Panc1 (cell line): ENCODE data around the gene HFE. TPM values are rescaled to one million over a fixed set of nuclear protein-coding genes. Genes with fewer than 3 reads are reported as not detected.
A peak's percentile ranks its signal among the peaks of the same experiment; 100 is the strongest.

Source experiments
- ATAC-seq: fragments of 200-7000 bp; cut with Tn5 transposase; 2 replicates; pipeline ENCODE4 v1.9.1; 2020; ENCODE audit warnings: mild to moderate bottlenecking, moderate library complexity
- BruUV-seq: library from RNA; stranded (reverse); fragments of 400-500 nt; replicated peaks from 2 replicates; lab custom pipeline; 2021; lab: Mats Ljungman, UMichigan
- CTCF ChIA-PET: fragments of 300-600 bp; sonication (Branson Sonifier 250); formaldehyde crosslinking; loops from one replicate; lab custom pipeline; 2022; ENCODE audit warnings: antibody characterized with exemption; lab: Charles Lee
- POLR2A ChIA-PET: fragments of 300-600 bp; sonication (Branson Sonifier 250); formaldehyde crosslinking; loops from one replicate; lab custom pipeline; 2022; ENCODE audit warnings: antibody characterized with exemption; lab: Charles Lee
- DNase-seq: peaks from one replicate; pipeline ENCODE4 v3.0.0-alpha.2; 2010; ENCODE audit warnings: low read depth, low spot score
- H3K27ac ChIP-seq: 2 replicates; pipeline ENCODE4 v1.5.1; 2011; ENCODE audit warnings: mild to moderate bottlenecking, low read length, inconsistent platforms
- H3K27me3 ChIP-seq: fragments of 200-500 bp; sonication (Bioruptor generic); 2 replicates; pipeline ENCODE4 v1.6.0; 2014; ENCODE audit warnings: low read length, inconsistent platforms; ENCODE audit not compliant: control insufficient read depth, insufficient read depth
- H3K36me3 ChIP-seq: fragments of 200-500 bp; sonication (Bioruptor generic); 2 replicates; pipeline ENCODE4 v1.5.1; 2014; ENCODE audit warnings: inconsistent platforms, mild to moderate bottlenecking, low read length, moderate library complexity; ENCODE audit not compliant: control insufficient read depth, insufficient read depth
- H3K4me1 ChIP-seq: 2 replicates; pipeline ENCODE4 v1.5.1; 2011; ENCODE audit warnings: inconsistent platforms, mild to moderate bottlenecking, low read length, moderate library complexity; ENCODE audit not compliant: control insufficient read depth, insufficient read depth
- H3K4me3 ChIP-seq, 2 experiments: 2 replicates each; pipeline ENCODE4 v1.5.1; 2011 to 2012; ENCODE audit warnings: low read depth in 2 of 2, low read length in 2 of 2, mild to moderate bottlenecking in 2 of 2, inconsistent platforms in 1 of 2, moderate library complexity in 1 of 2
- H3K9me3 ChIP-seq: fragments of 200-500 bp; sonication (Bioruptor generic); 2 replicates; pipeline ENCODE4 v1.5.1; 2014; ENCODE audit warnings: low read depth, mild to moderate bottlenecking, inconsistent platforms, low read length, moderate library complexity; ENCODE audit not compliant: control insufficient read depth, insufficient read depth
- POLR2AphosphoS5 ChIP-seq: IDR thresholded peaks from 2 replicates; pipeline ENCODE4 v1.6.1; 2012; ENCODE audit warnings: mild to moderate bottlenecking, low read depth, low read length, moderate library complexity
- SIN3A ChIP-seq: IDR thresholded peaks from 2 replicates; pipeline ENCODE4 v1.6.1; 2012; ENCODE audit warnings: low read depth, mild to moderate bottlenecking, low read length, moderate library complexity, borderline replicate concordance; ENCODE audit not compliant: insufficient read depth
- TCF7L2 ChIP-seq: IDR thresholded peaks from 2 replicates; pipeline ENCODE4 v1.6.1; 2011; ENCODE audit warnings: mild to moderate bottlenecking, low read depth, low read length, inconsistent platforms
- in situ Hi-C: cut with HindIII; loops from 2 replicates; pipeline ENCODE4 v1.10.0; 2016; ENCODE audit warnings: low sequenced_read_pairs, low pct_unique_long_range_greater_than_20kb
- intact Hi-C: fragments of 100-400 bp; cut with micrococcal nuclease; formaldehyde crosslinking; loops from one replicate; pipeline ENCODE4 v1.10.0; 2022; ENCODE audit not compliant: unreplicated experiment
- total RNA-seq: library from RNA; stranded (reverse); gene quantifications from one replicate; pipeline ENCODE4 v1.2.1, GENCODE V29; 2021; ENCODE audit not compliant: unreplicated experiment
- TF ChIP-seq, protein P1 (sequence below): fragments of 450-650 bp; IDR thresholded peaks from 2 replicates; pipeline ENCODE4 v1.5.1; 2017; ENCODE audit warnings: mild to moderate bottlenecking
- TF ChIP-seq, protein P2 (sequence below), 2 experiments: IDR thresholded peaks; 2 replicates each; pipeline ENCODE4 v1.6.1; 2011 to 2012; ENCODE audit warnings: low read depth in 2 of 2, control low read depth in 1 of 2, low read length in 1 of 2, mild to moderate bottlenecking in 1 of 2, moderate library complexity in 1 of 2; ENCODE audit not compliant: insufficient read depth in 1 of 2

HFE gene
- total RNA-seq, 1 experiment from 2014 or later = 12.1 TPM

DNA sequence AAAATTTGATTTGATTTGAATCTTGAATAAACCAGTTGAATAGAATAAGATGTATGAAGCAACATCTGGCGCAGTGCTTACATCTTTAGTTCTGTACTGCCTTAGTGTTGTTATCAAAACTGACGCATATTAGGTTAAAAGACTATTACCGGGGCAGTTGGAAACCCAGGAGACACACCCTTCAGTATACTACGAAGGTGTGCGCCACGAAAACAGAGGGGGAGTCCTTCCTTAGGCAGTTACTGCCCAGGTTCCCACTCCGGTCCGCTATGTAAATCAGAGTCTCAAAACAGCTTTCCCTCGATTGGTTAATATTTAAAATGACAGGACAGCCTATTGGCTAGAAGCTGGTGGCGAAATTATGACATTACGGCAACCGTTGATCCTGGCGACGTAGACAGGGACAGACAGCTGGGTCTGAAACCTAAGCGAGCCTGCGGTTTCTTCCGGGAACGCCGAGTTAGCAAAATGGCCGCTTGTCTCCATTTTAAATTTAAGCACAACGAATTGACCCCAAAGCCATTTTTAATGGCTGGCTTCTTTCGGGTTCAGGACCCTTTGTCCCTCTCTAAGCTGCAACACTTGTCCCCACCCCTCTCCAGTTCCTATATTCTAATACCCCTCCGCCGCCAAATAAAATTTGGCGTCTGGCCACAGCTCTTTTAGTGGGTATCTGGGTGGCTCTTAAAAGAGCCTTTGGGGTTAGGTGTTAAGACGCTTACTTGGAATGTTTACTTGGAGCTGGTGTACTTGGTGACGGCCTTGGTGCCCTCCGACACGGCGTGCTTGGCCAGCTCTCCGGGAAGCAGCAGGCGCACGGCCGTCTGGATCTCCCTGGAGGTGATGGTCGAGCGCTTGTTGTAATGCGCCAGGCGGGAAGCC is 35.8 kb downstream of the HFE start:
- intact Hi-C loops = loop anchor here (5.0 kb wide), 1 partner anchor 1769 kb away; a partner anchor contains a TSS
- in situ Hi-C loops = no loop called here
- POLR2A ChIA-PET = interaction anchor here (0.6 to 7.2 kb wide), 19 partner anchors 10 to 1689 kb away, joined by 3 to 88 read pairs (median 6); a partner anchor contains a TSS
- ATAC-seq (peak; percentile 65), DNase-seq (peak; percentile 95)
- Histone ChIP-seq H3K4me3 (peak overlapping the region; percentile 82 to 100), H3K9me3 (no peaks in the 10 kb centered on the region), H3K4me1 (peaks cover 38% of the 10 kb centered on the region), H3K27me3 (no peaks in the 10 kb centered on the region), H3K36me3 (peaks cover 15% of the 10 kb centered on the region), H3K27ac (peak overlapping the region; percentile 100)
- peak; percentile 94 for TF ChIP-seq SIN3A
- TF ChIP-seq, protein P1, sequence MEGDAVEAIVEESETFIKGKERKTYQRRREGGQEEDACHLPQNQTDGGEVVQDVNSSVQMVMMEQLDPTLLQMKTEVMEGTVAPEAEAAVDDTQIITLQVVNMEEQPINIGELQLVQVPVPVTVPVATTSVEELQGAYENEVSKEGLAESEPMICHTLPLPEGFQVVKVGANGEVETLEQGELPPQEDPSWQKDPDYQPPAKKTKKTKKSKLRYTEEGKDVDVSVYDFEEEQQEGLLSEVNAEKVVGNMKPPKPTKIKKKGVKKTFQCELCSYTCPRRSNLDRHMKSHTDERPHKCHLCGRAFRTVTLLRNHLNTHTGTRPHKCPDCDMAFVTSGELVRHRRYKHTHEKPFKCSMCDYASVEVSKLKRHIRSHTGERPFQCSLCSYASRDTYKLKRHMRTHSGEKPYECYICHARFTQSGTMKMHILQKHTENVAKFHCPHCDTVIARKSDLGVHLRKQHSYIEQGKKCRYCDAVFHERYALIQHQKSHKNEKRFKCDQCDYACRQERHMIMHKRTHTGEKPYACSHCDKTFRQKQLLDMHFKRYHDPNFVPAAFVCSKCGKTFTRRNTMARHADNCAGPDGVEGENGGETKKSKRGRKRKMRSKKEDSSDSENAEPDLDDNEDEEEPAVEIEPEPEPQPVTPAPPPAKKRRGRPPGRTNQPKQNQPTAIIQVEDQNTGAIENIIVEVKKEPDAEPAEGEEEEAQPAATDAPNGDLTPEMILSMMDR = no peak
- TF ChIP-seq, protein P2, sequence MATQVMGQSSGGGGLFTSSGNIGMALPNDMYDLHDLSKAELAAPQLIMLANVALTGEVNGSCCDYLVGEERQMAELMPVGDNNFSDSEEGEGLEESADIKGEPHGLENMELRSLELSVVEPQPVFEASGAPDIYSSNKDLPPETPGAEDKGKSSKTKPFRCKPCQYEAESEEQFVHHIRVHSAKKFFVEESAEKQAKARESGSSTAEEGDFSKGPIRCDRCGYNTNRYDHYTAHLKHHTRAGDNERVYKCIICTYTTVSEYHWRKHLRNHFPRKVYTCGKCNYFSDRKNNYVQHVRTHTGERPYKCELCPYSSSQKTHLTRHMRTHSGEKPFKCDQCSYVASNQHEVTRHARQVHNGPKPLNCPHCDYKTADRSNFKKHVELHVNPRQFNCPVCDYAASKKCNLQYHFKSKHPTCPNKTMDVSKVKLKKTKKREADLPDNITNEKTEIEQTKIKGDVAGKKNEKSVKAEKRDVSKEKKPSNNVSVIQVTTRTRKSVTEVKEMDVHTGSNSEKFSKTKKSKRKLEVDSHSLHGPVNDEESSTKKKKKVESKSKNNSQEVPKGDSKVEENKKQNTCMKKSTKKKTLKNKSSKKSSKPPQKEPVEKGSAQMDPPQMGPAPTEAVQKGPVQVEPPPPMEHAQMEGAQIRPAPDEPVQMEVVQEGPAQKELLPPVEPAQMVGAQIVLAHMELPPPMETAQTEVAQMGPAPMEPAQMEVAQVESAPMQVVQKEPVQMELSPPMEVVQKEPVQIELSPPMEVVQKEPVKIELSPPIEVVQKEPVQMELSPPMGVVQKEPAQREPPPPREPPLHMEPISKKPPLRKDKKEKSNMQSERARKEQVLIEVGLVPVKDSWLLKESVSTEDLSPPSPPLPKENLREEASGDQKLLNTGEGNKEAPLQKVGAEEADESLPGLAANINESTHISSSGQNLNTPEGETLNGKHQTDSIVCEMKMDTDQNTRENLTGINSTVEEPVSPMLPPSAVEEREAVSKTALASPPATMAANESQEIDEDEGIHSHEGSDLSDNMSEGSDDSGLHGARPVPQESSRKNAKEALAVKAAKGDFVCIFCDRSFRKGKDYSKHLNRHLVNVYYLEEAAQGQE (IDR thresholded peaks at IDR 0.05; ENCODE audit: insufficient read depth in 1 of 2, low read depth in 2 of 2, low read length in 1 of 2) = peak in 1 of 2 experiments; percentile 37; a peak in 2 of 4 replicates
- TF ChIP-seq TCF7L2 = no peak
- peak; percentile 98 for TF ChIP-seq POLR2AphosphoS5
- TSS peak; percentile 94 for BruUV-seq
- CTCF ChIA-PET = interaction anchor here (1.8 kb wide), 1 partner anchor 19 kb away, joined by 5 read pairs; a partner anchor contains a TSS

DNA sequence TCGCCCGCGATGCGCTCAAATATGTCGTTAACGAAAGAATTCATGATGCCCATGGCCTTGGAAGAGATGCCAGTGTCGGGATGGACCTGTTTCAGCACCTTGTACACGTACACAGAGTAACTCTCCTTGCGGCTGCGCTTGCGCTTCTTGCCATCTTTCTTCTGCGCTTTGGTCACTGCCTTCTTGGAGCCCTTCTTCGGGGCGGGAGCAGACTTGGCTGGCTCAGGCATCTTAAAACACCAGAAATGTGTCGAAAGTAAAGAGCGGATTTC is 36.4 kb downstream of the HFE start:
- peaks cover 37% of the 10 kb centered on the region for H3K4me1 ChIP-seq
- TF ChIP-seq TCF7L2 (no peak), POLR2AphosphoS5 (peak; percentile 96)
- TF ChIP-seq, protein P2 (IDR thresholded peaks at IDR 0.05; ENCODE audit: insufficient read depth in 1 of 2, low read depth in 2 of 2, low read length in 1 of 2) = peak in 1 of 2 experiments; percentile 37; a peak in 1 of 4 replicates
- in situ Hi-C loops = no loop called here
- H3K36me3 ChIP-seq = peaks cover 21% of the 10 kb centered on the region
- ChIA-PET POLR2A (interaction anchor here (0.6 to 7.2 kb wide), 21 partner anchors 10 to 1689 kb away, joined by 3 to 88 read pairs (median 6); a partner anchor contains a TSS), CTCF (interaction anchor here (1.8 kb wide), 1 partner anchor 19 kb away, joined by 5 read pairs; a partner anchor contains a TSS)
- H3K27ac ChIP-seq = peak overlapping the region; percentile 100
- no peaks in the 10 kb centered on the region for H3K27me3 ChIP-seq
- intact Hi-C loops = loop anchor here (5.0 kb wide), 1 partner anchor 1769 kb away; a partner anchor contains a TSS
- H3K9me3 ChIP-seq = no peaks in the 10 kb centered on the region
- no TSS peak for BruUV-seq
- ATAC-seq (no peak), DNase-seq (no peak)
- H3K4me3 ChIP-seq = peak overlapping the region; percentile 82 to 100
